Liver (tissue), 9 donors: ENCODE results near the gene KRTAP16-1. TPM values are rescaled to one million over a fixed set of nuclear protein-coding genes. Genes with fewer than 3 reads are reported as not detected.
"Not testable (repeated sequence)": the region's sequence is repeated elsewhere in the genome, so short reads cannot be mapped to it uniquely, and the experiment has no call there.

Experiments
- DNase-seq: peaks from one replicate; pipeline ENCODE4 v3.0.0-alpha.2; 2017; ENCODE audit warnings: low spot score
- H3K27ac ChIP-seq, 2 donors: one replicate each; pipeline ENCODE4 v1.7.0; 2013; ENCODE audit warnings: inconsistent platforms in 2 of 2, low read length in 2 of 2, control low read depth in 1 of 2, low read depth in 1 of 2, mild to moderate bottlenecking in 1 of 2
- H3K27me3 ChIP-seq, 4 donors: one replicate each; pipeline versions ENCODE4 v1.6.1 to v1.7.0; 2013; ENCODE audit warnings: low read length in 3 of 4, inconsistent platforms in 1 of 4, mild to moderate bottlenecking in 1 of 4, moderate library complexity in 1 of 4; ENCODE audit not compliant: control insufficient read depth in 4 of 4, insufficient read depth in 4 of 4
- H3K36me3 ChIP-seq, 4 donors: one replicate each; pipeline versions ENCODE4 v1.6.1 to v1.7.0; 2013; ENCODE audit warnings: low read length in 3 of 4, mild to moderate bottlenecking in 3 of 4, low read depth in 1 of 4, moderate library complexity in 1 of 4; ENCODE audit not compliant: control insufficient read depth in 4 of 4, insufficient read depth in 3 of 4
- H3K4me1 ChIP-seq, 4 donors: one replicate each; pipeline versions ENCODE4 v1.6.1 to v1.7.0; 2013; ENCODE audit warnings: low read length in 3 of 4, mild to moderate bottlenecking in 3 of 4, moderate library complexity in 1 of 4; ENCODE audit not compliant: control insufficient read depth in 4 of 4, insufficient read depth in 4 of 4
- H3K4me3 ChIP-seq, 3 donors: one replicate each; pipeline versions ENCODE4 v1.6.1 to v1.7.0; 2013; ENCODE audit warnings: low read length in 3 of 3, control low read depth in 1 of 3, low read depth in 1 of 3, mild to moderate bottlenecking in 1 of 3
- H3K9ac ChIP-seq, 2 donors: one replicate each; pipeline ENCODE4 v1.7.0; 2013; ENCODE audit warnings: low read length in 2 of 2, mild to moderate bottlenecking in 2 of 2, moderate library complexity in 2 of 2, control low read depth in 1 of 2, low read depth in 1 of 2
- H3K9me3 ChIP-seq, 4 donors: one replicate each; pipeline versions ENCODE4 v1.6.1 to v1.7.0; 2013; ENCODE audit warnings: low read length in 3 of 4; ENCODE audit not compliant: control insufficient read depth in 4 of 4
- GABPA ChIP-seq, 2 donors: IDR thresholded peaks in 1 of 2; conservative IDR thresholded peaks in 1 of 2; 2 replicates each; pipeline ENCODE4 v1.6.1; 2016; ENCODE audit warnings: antibody characterized with exemption in 2 of 2, mild to moderate bottlenecking in 1 of 2, moderate library complexity in 1 of 2
- HNF4A ChIP-seq, 2 donors: conservative IDR thresholded peaks; 2 replicates each; pipeline ENCODE4 v1.6.1; 2016; ENCODE audit warnings: antibody characterized with exemption in 2 of 2, mild to moderate bottlenecking in 2 of 2
- HNF4G ChIP-seq: IDR thresholded peaks from 2 replicates; pipeline ENCODE4 v1.6.1; 2016; ENCODE audit warnings: antibody characterized with exemption
- RXRA ChIP-seq, 2 donors: IDR thresholded peaks; 2 replicates each; pipeline ENCODE4 v1.6.1; 2017 to 2018; ENCODE audit warnings: antibody characterized with exemption in 2 of 2, mild to moderate bottlenecking in 1 of 2
- SP1 ChIP-seq: IDR thresholded peaks from 2 replicates; pipeline ENCODE4 v1.6.1; 2018; ENCODE audit warnings: antibody characterized with exemption, mild to moderate bottlenecking
- YY1 ChIP-seq: IDR thresholded peaks from 2 replicates; pipeline ENCODE4 v1.6.1; 2016; ENCODE audit warnings: antibody characterized with exemption, mild to moderate bottlenecking
- WGBS: extraction: QIAGEN DNeasy Blood & Tissue Kit; methylation state at CpG from one replicate; pipeline ENCODE4 v1.1.7; 2013; 5-methylcytosine and 5-hydroxymethylcytosine counted together
- polyA plus RNA-seq, 2 donors: library from polyadenylated mRNA; stranded (reverse) in 1 of 2; unstranded in 1 of 2; fragments of 200-250 nt in 1 of 2; fragments of >200 nt in 1 of 2; fragmentation: Nextera tagmentation in 1 of 2; extraction: Ambion mirVana in 1 of 2; gene quantifications; one replicate each; pipeline versions ENCODE4 v1.2.1 to v1.2.3, GENCODE V29; 2013 to 2015
- total RNA-seq, 2 donors: library from RNA; depleted of rRNA; stranded (reverse); fragments of >200 nt; gene quantifications; one replicate each; pipeline ENCODE4 v1.2.3, GENCODE V29; 2014
- TF ChIP-seq, protein P1 (sequence below): IDR thresholded peaks from 2 replicates; pipeline ENCODE4 v1.6.1; 2016; ENCODE audit warnings: antibody characterized with exemption
- TF ChIP-seq, protein P2 (sequence below): IDR thresholded peaks from 2 replicates; pipeline ENCODE4 v1.6.1; 2016; ENCODE audit warnings: antibody characterized with exemption, mild to moderate bottlenecking
- TF ChIP-seq, protein P3 (sequence below): fragments of 150-350 bp; IDR thresholded peaks from 2 replicates; pipeline ENCODE4 v1.5.1; 2017; ENCODE audit warnings: improper control_type of control experiment, low read depth, low read length; ENCODE audit not compliant: missing input control
- donor health status: healthy.
- donor health status: healthy.
- donor health status: healthy.
- donor health status: healthy.
- donor health status: healthy.

The KRTAP16-1 gene
- total and polyA plus RNA-seq, 4 donors: not detected

DNA sequence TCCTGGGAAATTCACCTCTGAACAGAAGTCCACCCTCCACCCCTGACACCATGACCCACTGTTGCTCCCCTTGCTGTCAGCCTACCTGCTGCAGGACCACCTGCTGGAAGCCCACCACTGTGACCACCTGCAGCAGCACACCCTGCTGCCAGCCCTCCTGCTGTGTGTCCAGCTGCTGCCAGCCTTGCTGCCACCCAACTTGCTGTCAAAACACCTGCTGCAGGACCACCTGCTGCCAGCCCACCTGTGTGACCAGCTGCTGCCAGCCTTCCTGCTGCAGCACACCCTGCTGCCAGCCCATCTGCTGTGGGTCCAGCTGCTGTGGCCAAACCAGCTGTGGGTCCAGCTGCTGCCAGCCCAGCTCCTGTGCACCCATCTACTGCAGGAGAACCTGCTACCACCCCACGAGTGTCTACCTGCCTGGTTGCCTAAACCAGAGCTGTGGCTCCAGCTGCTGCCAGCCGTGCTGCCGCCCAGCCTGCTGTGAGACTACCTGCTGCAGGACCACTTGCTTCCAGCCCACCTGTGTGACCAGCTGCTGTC is 33.4 kb downstream of the KRTAP16-1 start, which contains the start of gene KRTAP9-7:
TSS of gene KRTAP9-7 (plus strand) at position 51 of the 543 bp plus-strand sequence. CDS start at position 51, 0 bp downstream.
- not testable (repeated sequence) for H3K36me3 ChIP-seq, DNase-seq, H3K4me1 ChIP-seq, H3K4me3 ChIP-seq, H3K27me3 ChIP-seq, H3K9me3 ChIP-seq, H3K9ac ChIP-seq, H3K27ac ChIP-seq
- WGBS: 74% methylated on average over 3 of the region's 3 CpGs

DNA sequence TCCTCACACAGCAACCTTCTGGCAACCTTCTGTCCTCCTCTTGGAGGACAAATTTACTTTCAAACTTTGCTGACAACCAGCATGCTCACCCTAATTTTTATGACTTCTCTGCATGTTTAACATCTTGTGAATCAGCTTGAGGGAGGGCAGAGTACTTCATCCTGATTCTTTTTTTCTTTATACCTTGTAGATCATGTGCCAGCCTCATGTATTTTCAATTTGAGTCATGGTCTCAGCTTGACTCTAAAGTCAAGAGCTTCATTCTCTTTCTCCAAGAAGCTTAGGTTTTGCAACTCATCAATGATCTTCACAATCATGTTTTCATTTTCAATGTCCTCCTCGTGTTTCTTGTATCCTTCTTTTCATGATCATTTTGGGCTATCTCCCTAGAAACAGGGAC is 37.3 kb downstream of the KRTAP16-1 start:
- Histone ChIP-seq H3K27ac (no peak overlapping the region), H3K9ac (no peak overlapping the region), H3K9me3 (no peaks in the 10 kb centered on the region), H3K27me3 (peaks cover 0 to 2% (median 0%) of the 10 kb centered on the region in 4 donors), H3K36me3 (no peaks in the 10 kb centered on the region), H3K4me1 (no peaks in the 10 kb centered on the region), H3K4me3 (no peak overlapping the region)
- TF ChIP-seq GABPA (IDR thresholded peaks at IDR 0.05 in 1 of 2, conservative IDR thresholded peaks at IDR 0.05 in 1 of 2) (no peak), YY1 (no peak), HNF4A (conservative IDR thresholded peaks at IDR 0.05) (no peak), SP1 (no peak), HNF4G (no peak), RXRA (IDR thresholded peaks at IDR 0.05) (no peak)
- TF ChIP-seq, protein P1, sequence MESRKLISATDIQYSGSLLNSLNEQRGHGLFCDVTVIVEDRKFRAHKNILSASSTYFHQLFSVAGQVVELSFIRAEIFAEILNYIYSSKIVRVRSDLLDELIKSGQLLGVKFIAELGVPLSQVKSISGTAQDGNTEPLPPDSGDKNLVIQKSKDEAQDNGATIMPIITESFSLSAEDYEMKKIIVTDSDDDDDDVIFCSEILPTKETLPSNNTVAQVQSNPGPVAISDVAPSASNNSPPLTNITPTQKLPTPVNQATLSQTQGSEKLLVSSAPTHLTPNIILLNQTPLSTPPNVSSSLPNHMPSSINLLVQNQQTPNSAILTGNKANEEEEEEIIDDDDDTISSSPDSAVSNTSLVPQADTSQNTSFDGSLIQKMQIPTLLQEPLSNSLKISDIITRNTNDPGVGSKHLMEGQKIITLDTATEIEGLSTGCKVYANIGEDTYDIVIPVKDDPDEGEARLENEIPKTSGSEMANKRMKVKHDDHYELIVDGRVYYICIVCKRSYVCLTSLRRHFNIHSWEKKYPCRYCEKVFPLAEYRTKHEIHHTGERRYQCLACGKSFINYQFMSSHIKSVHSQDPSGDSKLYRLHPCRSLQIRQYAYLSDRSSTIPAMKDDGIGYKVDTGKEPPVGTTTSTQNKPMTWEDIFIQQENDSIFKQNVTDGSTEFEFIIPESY: no peak
- TF ChIP-seq, protein P2, sequence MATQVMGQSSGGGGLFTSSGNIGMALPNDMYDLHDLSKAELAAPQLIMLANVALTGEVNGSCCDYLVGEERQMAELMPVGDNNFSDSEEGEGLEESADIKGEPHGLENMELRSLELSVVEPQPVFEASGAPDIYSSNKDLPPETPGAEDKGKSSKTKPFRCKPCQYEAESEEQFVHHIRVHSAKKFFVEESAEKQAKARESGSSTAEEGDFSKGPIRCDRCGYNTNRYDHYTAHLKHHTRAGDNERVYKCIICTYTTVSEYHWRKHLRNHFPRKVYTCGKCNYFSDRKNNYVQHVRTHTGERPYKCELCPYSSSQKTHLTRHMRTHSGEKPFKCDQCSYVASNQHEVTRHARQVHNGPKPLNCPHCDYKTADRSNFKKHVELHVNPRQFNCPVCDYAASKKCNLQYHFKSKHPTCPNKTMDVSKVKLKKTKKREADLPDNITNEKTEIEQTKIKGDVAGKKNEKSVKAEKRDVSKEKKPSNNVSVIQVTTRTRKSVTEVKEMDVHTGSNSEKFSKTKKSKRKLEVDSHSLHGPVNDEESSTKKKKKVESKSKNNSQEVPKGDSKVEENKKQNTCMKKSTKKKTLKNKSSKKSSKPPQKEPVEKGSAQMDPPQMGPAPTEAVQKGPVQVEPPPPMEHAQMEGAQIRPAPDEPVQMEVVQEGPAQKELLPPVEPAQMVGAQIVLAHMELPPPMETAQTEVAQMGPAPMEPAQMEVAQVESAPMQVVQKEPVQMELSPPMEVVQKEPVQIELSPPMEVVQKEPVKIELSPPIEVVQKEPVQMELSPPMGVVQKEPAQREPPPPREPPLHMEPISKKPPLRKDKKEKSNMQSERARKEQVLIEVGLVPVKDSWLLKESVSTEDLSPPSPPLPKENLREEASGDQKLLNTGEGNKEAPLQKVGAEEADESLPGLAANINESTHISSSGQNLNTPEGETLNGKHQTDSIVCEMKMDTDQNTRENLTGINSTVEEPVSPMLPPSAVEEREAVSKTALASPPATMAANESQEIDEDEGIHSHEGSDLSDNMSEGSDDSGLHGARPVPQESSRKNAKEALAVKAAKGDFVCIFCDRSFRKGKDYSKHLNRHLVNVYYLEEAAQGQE: no peak
- TF ChIP-seq, protein P3, sequence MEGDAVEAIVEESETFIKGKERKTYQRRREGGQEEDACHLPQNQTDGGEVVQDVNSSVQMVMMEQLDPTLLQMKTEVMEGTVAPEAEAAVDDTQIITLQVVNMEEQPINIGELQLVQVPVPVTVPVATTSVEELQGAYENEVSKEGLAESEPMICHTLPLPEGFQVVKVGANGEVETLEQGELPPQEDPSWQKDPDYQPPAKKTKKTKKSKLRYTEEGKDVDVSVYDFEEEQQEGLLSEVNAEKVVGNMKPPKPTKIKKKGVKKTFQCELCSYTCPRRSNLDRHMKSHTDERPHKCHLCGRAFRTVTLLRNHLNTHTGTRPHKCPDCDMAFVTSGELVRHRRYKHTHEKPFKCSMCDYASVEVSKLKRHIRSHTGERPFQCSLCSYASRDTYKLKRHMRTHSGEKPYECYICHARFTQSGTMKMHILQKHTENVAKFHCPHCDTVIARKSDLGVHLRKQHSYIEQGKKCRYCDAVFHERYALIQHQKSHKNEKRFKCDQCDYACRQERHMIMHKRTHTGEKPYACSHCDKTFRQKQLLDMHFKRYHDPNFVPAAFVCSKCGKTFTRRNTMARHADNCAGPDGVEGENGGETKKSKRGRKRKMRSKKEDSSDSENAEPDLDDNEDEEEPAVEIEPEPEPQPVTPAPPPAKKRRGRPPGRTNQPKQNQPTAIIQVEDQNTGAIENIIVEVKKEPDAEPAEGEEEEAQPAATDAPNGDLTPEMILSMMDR: no peak
- WGBS: no CpG with 5 or more reads among the region's 1 CpG
- no peak for DNase-seq

DNA sequence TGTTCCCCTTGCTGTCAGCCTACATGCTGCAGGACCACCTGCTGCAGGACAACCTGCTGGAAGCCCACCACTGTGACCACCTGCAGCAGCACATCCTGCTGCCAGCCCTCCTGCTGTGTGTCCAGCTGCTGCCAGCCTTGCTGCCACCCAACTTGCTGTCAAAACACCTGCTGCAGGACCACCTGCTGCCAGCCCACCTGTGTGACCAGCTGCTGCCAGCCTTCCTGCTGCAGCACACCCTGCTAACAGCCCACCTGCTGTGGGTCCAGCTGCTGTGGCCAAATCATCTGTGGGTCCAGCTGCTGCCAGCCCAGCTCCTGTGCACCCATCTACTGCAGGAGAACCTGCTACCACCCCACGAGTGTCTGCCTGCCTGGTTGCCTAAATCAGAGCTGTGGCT is 37.8 kb downstream of the KRTAP16-1 start:
- not testable (repeated sequence) for H3K27me3 ChIP-seq, DNase-seq

More for the DNA sequence above, 37.8 kb downstream of the KRTAP16-1 start:
- not testable (repeated sequence) for H3K36me3 ChIP-seq, H3K9me3 ChIP-seq, H3K9ac ChIP-seq, H3K27ac ChIP-seq, H3K4me3 ChIP-seq, H3K4me1 ChIP-seq
- WGBS: no CpG with 5 or more reads among the region's 1 CpG
